CD8-positive, alpha-beta memory T cell (primary cell): ENCODE measurements around the gene GAB2. TPM values are rescaled to one million over a fixed set of nuclear protein-coding genes. Genes with fewer than 3 reads are reported as not detected.

Experiments
- CTCF ChIA-PET: fragments of 350-600 bp; sonication (Branson Sonifier 250); formaldehyde crosslinking; loops from one replicate; lab custom pipeline; 2021; ENCODE audit warnings: antibody characterized with exemption; lab: Charles Lee
- POLR2A ChIA-PET: fragments of 350-600 bp; sonication (Branson Sonifier 250); formaldehyde crosslinking; loops from one replicate; lab custom pipeline; 2021; ENCODE audit warnings: antibody characterized with exemption; lab: Charles Lee
- DNase-seq, 5 donors: peaks; one replicate each; pipeline versions ENCODE4 v3.0.0 to v3.0.0-alpha.2; 2020 to 2022; ENCODE audit warnings: mixed read lengths in 1 of 5
- H3K27ac ChIP-seq: one replicate; pipeline ENCODE4 v1.7.0; 2013; ENCODE audit warnings: low read depth, mild to moderate bottlenecking, low read length, moderate library complexity
- H3K27me3 ChIP-seq: 2 replicates; pipeline ENCODE4 v1.7.0; 2013; ENCODE audit warnings: low read length, mild to moderate bottlenecking; ENCODE audit not compliant: insufficient read depth, poor library complexity, severe bottlenecking
- H3K36me3 ChIP-seq: 2 replicates; pipeline ENCODE4 v1.7.0; 2013; ENCODE audit warnings: mild to moderate bottlenecking, low read length, moderate library complexity; ENCODE audit not compliant: insufficient read depth
- H3K4me1 ChIP-seq: 2 replicates; pipeline ENCODE4 v1.7.0; 2013; ENCODE audit warnings: mild to moderate bottlenecking, low read length, moderate library complexity; ENCODE audit not compliant: insufficient read depth
- H3K4me3 ChIP-seq: 2 replicates; pipeline ENCODE4 v1.7.0; 2013; ENCODE audit warnings: mild to moderate bottlenecking, low read length
- H3K9me3 ChIP-seq: 2 replicates; pipeline ENCODE4 v1.7.0; 2013; ENCODE audit warnings: mild to moderate bottlenecking, low read length
- H3K27ac Mint-ChIP-seq, 8 donors: one replicate each; pipeline ENCODE4 v1.8.0; 2020 to 2021; ENCODE audit warnings: mixed read lengths in 8 of 8, mild to moderate bottlenecking in 6 of 8, inconsistent platforms in 3 of 8, moderate library complexity in 3 of 8
- H3K27me3 Mint-ChIP-seq, 2 donors: one replicate each; pipeline ENCODE4 v1.8.0; 2020 to 2021; ENCODE audit warnings: mixed read lengths in 2 of 2, mild to moderate bottlenecking in 1 of 2, moderate library complexity in 1 of 2
- H3K36me3 Mint-ChIP-seq, 3 donors: one replicate each; pipeline ENCODE4 v1.8.0; 2020 to 2021; ENCODE audit warnings: mixed read lengths in 3 of 3, inconsistent platforms in 1 of 3, mild to moderate bottlenecking in 1 of 3
- H3K4me1 Mint-ChIP-seq, 3 donors: one replicate each; pipeline ENCODE4 v1.8.0; 2020 to 2021; ENCODE audit warnings: mixed read lengths in 3 of 3, inconsistent platforms in 1 of 3, mild to moderate bottlenecking in 1 of 3
- H3K4me3 Mint-ChIP-seq, 7 donors: one replicate each; pipeline ENCODE4 v1.8.0; 2020 to 2021; ENCODE audit warnings: mixed read lengths in 7 of 7, mild to moderate bottlenecking in 6 of 7, moderate library complexity in 4 of 7, inconsistent platforms in 2 of 7
- H3K9me3 Mint-ChIP-seq, 5 donors: one replicate each; pipeline ENCODE4 v1.8.0; 2020 to 2022; ENCODE audit warnings: mixed read lengths in 5 of 5, mild to moderate bottlenecking in 3 of 5, moderate library complexity in 2 of 5, inconsistent platforms in 1 of 5
- polyA plus RNA-seq: library from polyadenylated mRNA; unstranded; fragments of 300-500 nt; fragmentation: Illumina TruSeq; gene quantifications from one replicate; pipeline ENCODE4 v1.2.3, GENCODE V29; 2021
- total RNA-seq, 2 experiments: library from RNA; stranded (reverse); gene quantifications; one replicate each; pipeline ENCODE4 v1.2.3, GENCODE V29; 2021

The GAB2 gene
- total and polyA plus RNA-seq, 3 experiments from 2014 or later: 2.9 to 4.3 TPM; not detected in 1

- H3K27ac Mint-ChIP-seq: no peak overlapping the region
- H3K4me3 Mint-ChIP-seq: no peak overlapping the region
- Histone ChIP-seq H3K36me3 (no peaks in the 10 kb centered on the region), H3K4me1 (no peaks in the 10 kb centered on the region), H3K27me3 (no peaks in the 10 kb centered on the region), H3K4me3 (no peak overlapping the region), H3K9me3 (no peaks in the 10 kb centered on the region), H3K27ac (no peak overlapping the region)
- ChIA-PET POLR2A (no interaction called here), CTCF (no interaction called here)
- H3K4me1 Mint-ChIP-seq: no peaks in the 10 kb centered on the region
- DNase-seq: no peak
- no peaks in the 10 kb centered on the region for H3K9me3 Mint-ChIP-seq
- peaks cover 0 to 3% of the 10 kb centered on the region in 2 donors for H3K27me3 Mint-ChIP-seq
- no peaks in the 10 kb centered on the region for H3K36me3 Mint-ChIP-seq
Observed at GRCh38 chr11:78259777-78260487, 157.7 kb downstream of the GAB2 start.

DNA sequence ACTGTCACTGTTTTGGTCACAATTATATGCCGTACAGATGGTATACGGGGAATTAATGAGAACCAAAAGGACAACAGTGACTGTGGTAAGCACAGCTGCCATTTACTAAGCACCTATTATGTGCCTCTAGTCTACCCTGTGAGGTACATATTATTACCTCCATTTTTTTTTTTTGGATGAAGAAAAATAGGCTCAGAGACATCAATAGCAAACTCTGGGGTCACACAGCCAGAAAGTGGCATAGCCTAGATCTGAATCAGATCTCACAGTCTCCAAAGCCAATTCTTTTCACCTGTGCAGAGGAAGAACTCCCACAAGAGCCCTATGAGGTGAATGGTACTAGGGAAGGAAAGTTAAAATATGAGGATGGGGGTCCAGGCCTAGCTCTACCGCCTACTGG is 160.0 kb downstream of the GAB2 start:
- Histone ChIP-seq H3K27me3 (no peaks in the 10 kb centered on the region), H3K4me1 (no peaks in the 10 kb centered on the region), H3K4me3 (no peak overlapping the region), H3K9me3 (no peaks in the 10 kb centered on the region), H3K27ac (no peak overlapping the region), H3K36me3 (no peaks in the 10 kb centered on the region)
- ChIA-PET POLR2A (no interaction called here), CTCF (no interaction called here)
- peaks cover 0 to 3% of the 10 kb centered on the region in 2 donors for H3K27me3 Mint-ChIP-seq
- H3K9me3 Mint-ChIP-seq: no peaks in the 10 kb centered on the region
- H3K4me1 Mint-ChIP-seq: no peaks in the 10 kb centered on the region
- no peak overlapping the region for H3K27ac Mint-ChIP-seq
- peaks cover 0 to 3% (median 0%) of the 10 kb centered on the region in 3 donors for H3K36me3 Mint-ChIP-seq
- H3K4me3 Mint-ChIP-seq: no peak overlapping the region
- DNase-seq: no peak

DNA sequence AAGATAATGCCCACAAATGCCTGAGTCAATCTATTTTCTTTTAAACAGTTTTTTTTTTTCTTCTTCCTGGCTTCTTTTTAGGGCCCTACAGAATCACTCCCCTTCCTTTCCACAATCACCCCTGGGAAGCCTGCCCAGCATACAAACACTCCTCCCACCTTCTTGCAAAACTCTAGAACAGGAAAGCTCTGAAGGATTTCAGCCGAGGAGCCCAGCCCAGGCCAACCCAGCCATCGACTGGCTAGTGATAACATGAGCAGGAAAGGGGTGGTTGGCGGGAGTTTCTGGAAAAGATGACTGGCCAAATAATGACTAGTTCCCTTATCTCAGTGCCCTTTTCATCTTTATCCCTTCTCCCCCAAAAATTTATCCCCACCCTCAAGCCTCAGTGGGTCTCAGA is 160.7 kb downstream of the GAB2 start:
- Mint-ChIP-seq H3K4me3 (no peak overlapping the region), H3K9me3 (no peaks in the 10 kb centered on the region), H3K27ac (no peak overlapping the region), H3K4me1 (no peaks in the 10 kb centered on the region), H3K36me3 (peaks cover 0 to 3% (median 0%) of the 10 kb centered on the region in 3 donors), H3K27me3 (peaks cover 0 to 3% of the 10 kb centered on the region in 2 donors)
- H3K27ac ChIP-seq: no peak overlapping the region
- ChIA-PET POLR2A (no interaction called here), CTCF (no interaction called here)
- H3K9me3 ChIP-seq: no peaks in the 10 kb centered on the region
- no peak overlapping the region for H3K4me3 ChIP-seq
- H3K27me3 ChIP-seq: no peaks in the 10 kb centered on the region
- H3K4me1 ChIP-seq: no peaks in the 10 kb centered on the region
- H3K36me3 ChIP-seq: no peaks in the 10 kb centered on the region
- no peak for DNase-seq

- H3K4me3 ChIP-seq: no peak overlapping the region
- DNase-seq: no peak
- no peaks in the 10 kb centered on the region for H3K4me1 ChIP-seq
- peaks cover 0 to 3% of the 10 kb centered on the region in 2 donors for H3K27me3 Mint-ChIP-seq
- no peaks in the 10 kb centered on the region for H3K4me1 Mint-ChIP-seq
- H3K27ac Mint-ChIP-seq: no peak overlapping the region
- peaks cover 0 to 3% (median 0%) of the 10 kb centered on the region in 3 donors for H3K36me3 Mint-ChIP-seq
- H3K36me3 ChIP-seq: no peaks in the 10 kb centered on the region
- ChIA-PET CTCF (no interaction called here), POLR2A (no interaction called here)
- no peaks in the 10 kb centered on the region for H3K9me3 Mint-ChIP-seq
- H3K27ac ChIP-seq: no peak overlapping the region
- H3K9me3 ChIP-seq: no peaks in the 10 kb centered on the region
- H3K27me3 ChIP-seq: no peaks in the 10 kb centered on the region
- H3K4me3 Mint-ChIP-seq: no peak overlapping the region
Observed at GRCh38 chr11:78255919-78256318, 161.7 kb downstream of the GAB2 start.

GRCh38 chr11:78254268-78254667 is 163.4 kb downstream of the GAB2 start:
- Histone ChIP-seq H3K27ac (no peak overlapping the region), H3K27me3 (no peaks in the 10 kb centered on the region), H3K4me1 (no peaks in the 10 kb centered on the region), H3K9me3 (no peaks in the 10 kb centered on the region), H3K4me3 (no peak overlapping the region), H3K36me3 (no peaks in the 10 kb centered on the region)
- Mint-ChIP-seq H3K4me3 (no peak overlapping the region), H3K27me3 (peaks cover 0 to 3% of the 10 kb centered on the region in 2 donors), H3K9me3 (no peaks in the 10 kb centered on the region), H3K36me3 (peaks cover 0 to 3% (median 0%) of the 10 kb centered on the region in 3 donors), H3K27ac (no peak overlapping the region), H3K4me1 (no peaks in the 10 kb centered on the region)
- DNase-seq: no peak
- POLR2A ChIA-PET: no interaction called here
- CTCF ChIA-PET: no interaction called here

DNA sequence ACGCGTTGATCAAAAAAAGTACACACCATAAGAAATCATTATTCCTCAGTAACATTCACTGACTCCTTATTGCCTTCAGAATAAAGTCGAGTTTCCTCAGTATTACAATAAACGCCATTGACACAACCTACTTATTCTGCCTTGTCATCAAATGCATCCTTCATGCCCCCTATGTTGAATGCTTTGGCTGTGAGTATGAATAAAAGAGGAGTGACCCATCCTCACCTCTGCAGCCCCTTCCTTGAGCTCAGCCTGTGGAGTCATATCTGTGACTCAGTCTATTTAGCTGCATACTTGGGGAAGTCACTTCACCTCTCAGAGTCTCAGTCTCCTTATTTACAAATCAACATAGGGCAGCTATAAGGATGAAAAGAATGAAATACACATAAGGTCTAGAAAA is 163.8 kb downstream of the GAB2 start:
- no peak overlapping the region for H3K4me3 Mint-ChIP-seq
- H3K4me1 ChIP-seq: no peaks in the 10 kb centered on the region
- no peaks in the 10 kb centered on the region for H3K27me3 ChIP-seq
- ChIA-PET CTCF (no interaction called here), POLR2A (no interaction called here)
- H3K4me3 ChIP-seq: no peak overlapping the region
- no peaks in the 10 kb centered on the region for H3K36me3 ChIP-seq
- DNase-seq: no peak
- no peaks in the 10 kb centered on the region for H3K9me3 Mint-ChIP-seq
- no peak overlapping the region for H3K27ac ChIP-seq
- peaks cover 0 to 3% (median 0%) of the 10 kb centered on the region in 3 donors for H3K36me3 Mint-ChIP-seq
- H3K27ac Mint-ChIP-seq: no peak overlapping the region
- H3K9me3 ChIP-seq: no peaks in the 10 kb centered on the region
- no peaks in the 10 kb centered on the region for H3K4me1 Mint-ChIP-seq
- H3K27me3 Mint-ChIP-seq: peaks cover 0 to 3% of the 10 kb centered on the region in 2 donors

GRCh38 chr11:78251083-78251775 is 166.4 kb downstream of the GAB2 start:
- Histone ChIP-seq H3K27ac (no peak overlapping the region), H3K4me3 (no peak overlapping the region), H3K36me3 (no peaks in the 10 kb centered on the region), H3K27me3 (no peaks in the 10 kb centered on the region), H3K9me3 (no peaks in the 10 kb centered on the region), H3K4me1 (no peaks in the 10 kb centered on the region)
- ChIA-PET CTCF (interaction anchor here (1.2 kb wide), 1 partner anchor 10 kb away, joined by 6 read pairs; no protein-coding TSS in a partner anchor), POLR2A (no interaction called here)
- H3K4me1 Mint-ChIP-seq: no peaks in the 10 kb centered on the region
- peak overlapping the region in 1 of 8 donors; percentile 57 for H3K27ac Mint-ChIP-seq
- H3K27me3 Mint-ChIP-seq: peaks cover 0 to 1% of the 10 kb centered on the region in 2 donors
- peaks cover 0 to 3% (median 1%) of the 10 kb centered on the region in 3 donors for H3K36me3 Mint-ChIP-seq
- H3K9me3 Mint-ChIP-seq: no peaks in the 10 kb centered on the region
- no peak overlapping the region for H3K4me3 Mint-ChIP-seq
- no peak for DNase-seq

DNA sequence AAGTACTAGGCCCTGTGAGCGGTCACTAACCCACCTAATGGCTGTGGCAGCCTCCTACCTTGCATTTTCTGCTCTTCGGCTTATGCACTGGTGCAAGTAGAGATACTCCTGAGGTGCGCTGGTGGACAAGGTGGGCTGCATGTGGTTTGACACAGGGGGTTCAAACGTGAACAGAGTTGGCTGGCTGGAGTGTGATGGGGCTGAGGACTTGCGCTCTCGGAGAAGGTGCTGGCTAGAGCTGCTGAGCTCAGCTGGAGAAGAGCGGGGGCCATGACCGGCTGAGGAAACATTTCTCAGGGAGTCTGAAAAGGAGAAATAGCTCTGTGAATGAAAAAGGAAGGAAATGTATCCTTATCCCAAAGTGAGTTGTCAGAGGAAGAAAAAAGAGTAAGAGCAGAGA is 167.5 kb downstream of the GAB2 start:
- Mint-ChIP-seq H3K27ac (no peak overlapping the region), H3K9me3 (no peaks in the 10 kb centered on the region), H3K27me3 (no peaks in the 10 kb centered on the region), H3K36me3 (peaks cover under 1 to 3% (median 1%) of the 10 kb centered on the region in 3 donors), H3K4me1 (no peaks in the 10 kb centered on the region), H3K4me3 (no peak overlapping the region)
- no peaks in the 10 kb centered on the region for H3K4me1 ChIP-seq
- ChIA-PET CTCF (no interaction called here), POLR2A (no interaction called here)
- H3K36me3 ChIP-seq: no peaks in the 10 kb centered on the region
- no peaks in the 10 kb centered on the region for H3K9me3 ChIP-seq
- no peak overlapping the region for H3K4me3 ChIP-seq
- H3K27ac ChIP-seq: no peak overlapping the region
- no peaks in the 10 kb centered on the region for H3K27me3 ChIP-seq
- DNase-seq: no peak
